Heart left ventricle (tissue), 13 donors: Measurements from ENCODE around the gene HERC5.
"Not testable (repeated sequence)": the region's sequence is repeated elsewhere in the genome, so short reads cannot be mapped to it uniquely, and the experiment has no call there.

Source experiments
- CTCF ChIP-seq, 12 donors: fragments of 200-600 bp; sonication (generic) in 4 of 12; IDR thresholded peaks; one replicate each; pipeline versions ENCODE4 v1.5.0 to v1.8.0; 2018 to 2022; ENCODE audit warnings: antibody characterized with exemption in 12 of 12, mild to moderate bottlenecking in 5 of 12
- POLR2A ChIP-seq, 2 donors: fragments of 450-650 bp; IDR thresholded peaks; one replicate each; pipeline ENCODE4 v1.6.1; 2017; ENCODE audit warnings: antibody characterized with exemption in 2 of 2, mild to moderate bottlenecking in 2 of 2, moderate library complexity in 2 of 2
- donor health status: ischemic (EF 13 %, LVEDD 7.1; RV severe dilation, severe dysfunction).
- donor health status: DM: no; HTN: yes; CAD: no.
- donor health status: DM: no; HTN: no; CAD: no.
- donor health status: ischemic (EF 25% LVEDD 6.9; RV normal size, moderate dysfunction).
- donor health status: ischemic (EF 25% LVEDD 5.7; RV mildly dilated, moderate dysfunction).
- donor health status: ischemic (EF 35%, LVEDD 5.7; RV mildly dilated, moderate dysfunction).
- donor health status: nonischemic (EF 11% LVEDD 7.7; RV severe dilation, severe dysfunction).
- donor health status: DM: yes; HTN: yes; CAD: no.
- donor health status: PGD.
- donor health status: ischemic (EF 29% LVEDD 5.4; RV normal size, mild dysfunction).
- donor health status: nonischemic (EF 23%, LVEDD 6.1; RV moderate dilation, normal function).

- not testable (repeated sequence) for TF ChIP-seq CTCF, POLR2A (IDR thresholded peaks at IDR 0.05)
Observed at GRCh38 chr4:88437873-88438272, 19.0 kb upstream of the HERC5 start.
